Spleen (tissue), 11 donors: ENCODE results near the gene ARL4A. TPM values are rescaled to one million over a fixed set of nuclear protein-coding genes. Genes with fewer than 3 reads are reported as not detected.
"Not testable (repeated sequence)": the region's sequence is repeated elsewhere in the genome, so short reads cannot be mapped to it uniquely, and the experiment has no call there.

ENCODE experiments used
- DNase-seq: peaks from one replicate; pipeline ENCODE4 v3.0.0-alpha.2; 2020
- H3K27ac ChIP-seq, 8 donors: fragments of 200-600 bp; sonication (generic) in 7 of 8; 1 replicate in 4 of 8; 2 replicates in 4 of 8; pipeline versions ENCODE4 v1.5.0 to v1.8.0; 2016 to 2021; ENCODE audit warnings: inconsistent platforms in 4 of 8, mild to moderate bottlenecking in 4 of 8, moderate library complexity in 1 of 8
- H3K27me3 ChIP-seq, 7 donors: fragments of 200-600 bp; sonication (generic) in 6 of 7; replicated peaks in 1 of 7; 1 replicate in 4 of 7; 2 replicates in 3 of 7; pipeline versions ENCODE4 v1.5.0 to v1.8.0; 2016 to 2021; ENCODE audit warnings: inconsistent platforms in 3 of 7, mild to moderate bottlenecking in 1 of 7
- H3K36me3 ChIP-seq, 6 donors: fragments of 200-600 bp; sonication (generic) in 5 of 6; 1 replicate in 4 of 6; 2 replicates in 2 of 6; pipeline versions ENCODE4 v1.5.0 to v1.8.0; 2016 to 2021; ENCODE audit warnings: inconsistent platforms in 2 of 6
- H3K4me1 ChIP-seq, 6 donors: fragments of 200-600 bp; sonication (generic) in 5 of 6; 1 replicate in 3 of 6; 2 replicates in 3 of 6; pipeline versions ENCODE4 v1.5.0 to v1.8.0; 2016 to 2021; ENCODE audit warnings: inconsistent platforms in 3 of 6
- H3K4me3 ChIP-seq, 8 donors: fragments of 200-600 bp; sonication (generic) in 7 of 8; 1 replicate in 4 of 8; 2 replicates in 4 of 8; pipeline versions ENCODE4 v1.5.0 to v1.8.0; 2016 to 2021; ENCODE audit warnings: inconsistent platforms in 4 of 8, mild to moderate bottlenecking in 4 of 8, moderate library complexity in 2 of 8
- H3K9me3 ChIP-seq, 8 donors: fragments of 200-600 bp; sonication (generic) in 7 of 8; 1 replicate in 4 of 8; 2 replicates in 4 of 8; pipeline versions ENCODE4 v1.5.0 to v1.8.0; 2016 to 2021; ENCODE audit warnings: inconsistent platforms in 4 of 8
- CTCF ChIP-seq, 11 experiments: fragments of 200-600 bp in 7 of 11; fragments of 450-650 bp in 4 of 11; sonication (generic) in 4 of 11; IDR thresholded peaks in 8 of 11; conservative IDR thresholded peaks in 3 of 11; 1 replicate in 7 of 11; 2 replicates in 4 of 11; pipeline versions ENCODE4 v1.4.0 to v1.8.0; 2016 to 2021; ENCODE audit warnings: antibody characterized with exemption in 11 of 11, inconsistent platforms in 4 of 11, mild to moderate bottlenecking in 1 of 11
- POLR2A ChIP-seq, 3 donors: fragments of 450-650 bp; IDR thresholded peaks; one replicate each; pipeline ENCODE4 v1.5.1; 2017; ENCODE audit warnings: antibody characterized with exemption in 3 of 3, mild to moderate bottlenecking in 1 of 3
- POLR2AphosphoS5 ChIP-seq, 3 donors: sonication (generic); formaldehyde crosslinking; IDR thresholded peaks; one replicate each; pipeline ENCODE4 v1.5.1; 2017; ENCODE audit warnings: antibody characterized with exemption in 3 of 3
- WGBS, 5 donors: extraction: QIAGEN DNeasy Blood & Tissue Kit in 3 of 5; methylation state at CpG; one replicate each; pipeline versions ENCODE4 v1.1.5 to v1.1.7; 2013 to 2018; 5-methylcytosine and 5-hydroxymethylcytosine counted together
- intact Hi-C: fragments of 100-400 bp; cut with DNase I; formaldehyde crosslinking; loops from one replicate; pipeline ENCODE4 v1.15.0; 2023; ENCODE audit warnings: low total_unique reads
- polyA plus RNA-seq, 3 donors: library from polyadenylated mRNA; stranded (reverse); fragments of 200-250 nt; gene quantifications; one replicate each; pipeline ENCODE4 v1.2.1, GENCODE V29; 2013
- total RNA-seq, 7 donors: library from RNA; depleted of rRNA in 3 of 7; stranded (reverse); fragments of >200 nt in 3 of 7; fragmentation: NEBNext Ultra II Directional in 4 of 7; extraction: Animal tissue kit (Norgen Biotek cat#: 25700) in 4 of 7; gene quantifications; one replicate each; pipeline versions ENCODE4 v1.1.0 to v1.2.1, GENCODE V29; 2016 to 2021
- donor health status: healthy with polysubstance abuse.
- donor health status: DM: no; HTN: no; CAD: no; lungs with moderate emphysema.
- donor health status: DM: no; HTN: no; CAD: no.
- donor health status: Bipolar disorder and iron deficiency.
- donor health status: healthy.
- donor health status: DM: no; HTN: no; CAD: no.
- donor health status: DM: yes; HTN: yes; CAD: no.

ARL4A gene
- total and polyA plus RNA-seq, 10 donors: 12.9 to 40.9 (median 27.1) TPM

GRCh38 chr7:12653518-12653917, 33.9 kb upstream of the ARL4A start:
- TF ChIP-seq CTCF (IDR thresholded peaks at IDR 0.05 in 8 of 11, conservative IDR thresholded peaks at IDR 0.05 in 3 of 11) (no peak), POLR2A (IDR thresholded peaks at IDR 0.05) (no peak), POLR2AphosphoS5 (IDR thresholded peaks at IDR 0.05) (no peak)
- H3K4me1 ChIP-seq: no peaks in the 10 kb centered on the region
- no peaks in the 10 kb centered on the region for H3K9me3 ChIP-seq
- intact Hi-C loops: no loop called here
- 78 to 91% (median 85%) methylated on average over 2 of the region's 2 CpGs for WGBS, 5 donors
- H3K36me3 ChIP-seq: no peaks in the 10 kb centered on the region
- no peak overlapping the region for H3K27ac ChIP-seq
- no peak overlapping the region for H3K4me3 ChIP-seq
- no peaks in the 10 kb centered on the region for H3K27me3 ChIP-seq
- DNase-seq: no peak

GRCh38 chr7:12655161-12655560, 32.3 kb upstream of the ARL4A start:
- WGBS, 5 donors: 91 to 95% (median 94%) methylated on average over 2 of the region's 2 CpGs
- Histone ChIP-seq H3K9me3 (no peaks in the 10 kb centered on the region), H3K27me3 (no peaks in the 10 kb centered on the region), H3K4me3 (no peak overlapping the region), H3K27ac (no peak overlapping the region), H3K36me3 (no peaks in the 10 kb centered on the region), H3K4me1 (no peaks in the 10 kb centered on the region)
- intact Hi-C loops: no loop called here
- no peak for DNase-seq
- no peak for TF ChIP-seq CTCF (IDR thresholded peaks at IDR 0.05 in 8 of 11, conservative IDR thresholded peaks at IDR 0.05 in 3 of 11)
- no peak for TF ChIP-seq POLR2AphosphoS5 (IDR thresholded peaks at IDR 0.05)
- no peak for TF ChIP-seq POLR2A (IDR thresholded peaks at IDR 0.05)

- H3K4me3 ChIP-seq, H3K27me3 ChIP-seq, DNase-seq, H3K36me3 ChIP-seq, H3K27ac ChIP-seq, intact Hi-C loops, H3K9me3 ChIP-seq, H3K4me1 ChIP-seq: not testable (repeated sequence)
- 82 to 93% (median 89%) methylated on average over 8 of the region's 8 CpGs for WGBS, 5 donors
These were observed 27.0 kb upstream of the ARL4A start for GRCh38 chr7:12660423-12660822.

GRCh38 chr7:12660986-12661385, 26.4 kb upstream of the ARL4A start:
- DNase-seq, intact Hi-C loops, H3K27me3 ChIP-seq, H3K4me3 ChIP-seq, H3K27ac ChIP-seq, H3K9me3 ChIP-seq, H3K36me3 ChIP-seq, H3K4me1 ChIP-seq: not testable (repeated sequence)
- 73 to 78% (median 75%) methylated on average over 3 of the region's 3 CpGs for WGBS, 5 donors

GRCh38 chr7:12661581-12661980, 25.9 kb upstream of the ARL4A start:
- intact Hi-C loops: no loop called here
- Histone ChIP-seq H3K4me1 (no peaks in the 10 kb centered on the region), H3K36me3 (no peaks in the 10 kb centered on the region), H3K27me3 (peaks cover 0 to 8% (median 0%) of the 10 kb centered on the region in 7 donors), H3K27ac (no peak overlapping the region), H3K4me3 (no peak overlapping the region), H3K9me3 (no peaks in the 10 kb centered on the region)
- no peak for DNase-seq
- TF ChIP-seq POLR2A (IDR thresholded peaks at IDR 0.05) (no peak), CTCF (IDR thresholded peaks at IDR 0.05 in 8 of 11, conservative IDR thresholded peaks at IDR 0.05 in 3 of 11) (no peak), POLR2AphosphoS5 (IDR thresholded peaks at IDR 0.05) (no peak)
- WGBS, 5 donors: 80 to 92% (median 88%) methylated on average over 6 of the region's 6 CpGs
